ENCODE results near the gene BLOC1S4. TPM values are rescaled to one million over a fixed set of nuclear protein-coding genes. Genes with fewer than 3 reads are reported as not detected.

Gene BLOC1S4
- total and polyA plus RNA-seq, 2 experiments from 2014 or later, result 22.7 to 27.3 TPM

DNA sequence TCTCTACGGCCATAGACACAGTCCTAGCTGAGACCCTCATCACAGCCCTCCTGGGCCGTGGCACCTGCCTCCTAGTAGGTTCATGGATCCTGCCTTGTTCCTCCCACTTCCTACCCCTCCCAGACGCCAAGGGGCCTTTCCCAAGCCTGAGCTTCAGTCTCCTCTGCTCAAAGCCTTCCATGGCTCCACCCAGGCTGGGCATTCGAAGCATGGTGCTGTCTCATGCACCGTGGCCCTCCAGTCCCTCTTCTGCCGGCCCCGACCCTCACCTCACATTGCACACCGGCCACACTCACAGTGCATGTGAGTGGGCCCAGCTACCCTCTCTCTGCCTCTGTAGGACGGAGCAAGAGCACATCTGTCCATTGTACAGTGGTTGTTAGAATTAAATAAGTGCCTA lies 44.9 kb downstream of the BLOC1S4 start:
- no peak for TF ChIP-seq EZH2 (IDR thresholded peaks at IDR 0.05; ENCODE audit: insufficient read depth, poor library complexity, severe bottlenecking)
- TF ChIP-seq EZH2phosphoT487 (IDR thresholded peaks at IDR 0.05; ENCODE audit: insufficient read depth, low read depth), result no peak
- no peak for DNase-seq
- Histone ChIP-seq H3K36me3 (ENCODE audit: low read depth) (no peaks in the 10 kb centered on the region), H3F3A (ENCODE audit: insufficient read depth) (no peaks in the 10 kb centered on the region), H3K9me3 (ENCODE audit: low read depth) (no peaks in the 10 kb centered on the region), H2AFZ (no peak overlapping the region), H3K27ac (no peak overlapping the region), H3K9me2 (ENCODE audit: insufficient read depth) (no peaks in the 10 kb centered on the region), H3K27me3 (replicated peaks; ENCODE audit: insufficient read depth) (no peaks in the 10 kb centered on the region), H3K4me1 (ENCODE audit: insufficient read depth) (no peaks in the 10 kb centered on the region), H3K4me2 (ENCODE audit: unreplicated experiment) (no peak overlapping the region), H3K79me2 (ENCODE audit: insufficient read depth) (no peaks in the 10 kb centered on the region), H3K4me3 (no peak overlapping the region), H4K20me1 (ENCODE audit: insufficient read depth) (no peaks in the 10 kb centered on the region), H3K9ac (no peak overlapping the region)
- in situ Hi-C loops (cut with MboI), result no loop called here
- WGBS, 2 experiments (ENCODE audit: low coverage in 1 of 2, low lambda C conversion rate in 2 of 2, missing lambda C conversion rate in 2 of 2), result 94 to 95% methylated on average over 9 of the region's 9 CpGs

- H3K9me2 ChIP-seq (ENCODE audit: insufficient read depth), result no peaks in the 10 kb centered on the region
- no peaks in the 10 kb centered on the region for H3K79me2 ChIP-seq (ENCODE audit: insufficient read depth)
- no peaks in the 10 kb centered on the region for H3K27me3 ChIP-seq (replicated peaks; ENCODE audit: insufficient read depth)
- peak overlapping the region; percentile 21; the same call in 1 of the 2 replicates for H3K4me3 ChIP-seq
- 19 to 26% methylated on average over 30 to 35 of the region's 35 CpGs for WGBS, 2 experiments (ENCODE audit: low coverage in 1 of 2, low lambda C conversion rate in 2 of 2, missing lambda C conversion rate in 2 of 2)
- no peaks in the 10 kb centered on the region for H3F3A ChIP-seq (ENCODE audit: insufficient read depth)
- DNase-seq, result peak; percentile 45
- in situ Hi-C loops (cut with MboI), result no loop called here
- peak overlapping the region; percentile 38 for H2AFZ ChIP-seq
- H3K27ac ChIP-seq, result no peak overlapping the region
- H3K9ac ChIP-seq, result no peak overlapping the region
- no peak overlapping the region for H3K4me2 ChIP-seq (ENCODE audit: unreplicated experiment)
- no peak for TF ChIP-seq EZH2phosphoT487 (IDR thresholded peaks at IDR 0.05; ENCODE audit: insufficient read depth, low read depth)
- TF ChIP-seq EZH2 (IDR thresholded peaks at IDR 0.05; ENCODE audit: insufficient read depth, poor library complexity, severe bottlenecking), result no peak
- H3K9me3 ChIP-seq (ENCODE audit: low read depth), result no peaks in the 10 kb centered on the region
- H3K4me1 ChIP-seq (ENCODE audit: insufficient read depth), result no peaks in the 10 kb centered on the region
- H4K20me1 ChIP-seq (ENCODE audit: insufficient read depth), result no peaks in the 10 kb centered on the region
- H3K36me3 ChIP-seq (ENCODE audit: low read depth), result no peaks in the 10 kb centered on the region
Measured at GRCh38 chr4:6761649-6762615, 46.0 kb downstream of the BLOC1S4 start.

- no peaks in the 10 kb centered on the region for H3K27me3 ChIP-seq (replicated peaks; ENCODE audit: insufficient read depth)
- H3K9ac ChIP-seq, result no peak overlapping the region
- H3K4me2 ChIP-seq (ENCODE audit: unreplicated experiment), result no peak overlapping the region
- peak; percentile 19 for DNase-seq
- H3K27ac ChIP-seq, result no peak overlapping the region
- H3K79me2 ChIP-seq (ENCODE audit: insufficient read depth), result no peaks in the 10 kb centered on the region
- H2AFZ ChIP-seq, result no peak overlapping the region
- no peak for TF ChIP-seq EZH2 (IDR thresholded peaks at IDR 0.05; ENCODE audit: insufficient read depth, poor library complexity, severe bottlenecking)
- no peak for TF ChIP-seq EZH2phosphoT487 (IDR thresholded peaks at IDR 0.05; ENCODE audit: insufficient read depth, low read depth)
- 0 out of 2 replicates have a peak, but pooled peaks cover 1% of the 10 kb centered on the region for H3F3A ChIP-seq (ENCODE audit: insufficient read depth)
- no peaks in the 10 kb centered on the region for H4K20me1 ChIP-seq (ENCODE audit: insufficient read depth)
- in situ Hi-C loops (cut with MboI), result no loop called here
- WGBS, 2 experiments (ENCODE audit: low coverage in 1 of 2, low lambda C conversion rate in 2 of 2, missing lambda C conversion rate in 2 of 2), result 75 to 76% methylated on average over 16 of the region's 16 CpGs
- no peaks in the 10 kb centered on the region for H3K9me3 ChIP-seq (ENCODE audit: low read depth)
- H3K4me3 ChIP-seq, result no peak overlapping the region
- H3K9me2 ChIP-seq (ENCODE audit: insufficient read depth), result no peaks in the 10 kb centered on the region
- H3K4me1 ChIP-seq (ENCODE audit: insufficient read depth), result peaks cover 9% of the 10 kb centered on the region
- H3K36me3 ChIP-seq (ENCODE audit: low read depth), result no peaks in the 10 kb centered on the region
Measured at GRCh38 chr4:6763330-6763851, 47.4 kb downstream of the BLOC1S4 start.

GRCh38 chr4:6764976-6765620 lies 49.1 kb downstream of the BLOC1S4 start:
- H3K9ac ChIP-seq, result no peak overlapping the region
- H3K9me2 ChIP-seq (ENCODE audit: insufficient read depth), result no peaks in the 10 kb centered on the region
- peaks cover 12% of the 10 kb centered on the region for H3K4me1 ChIP-seq (ENCODE audit: insufficient read depth)
- no peak overlapping the region for H3K4me2 ChIP-seq (ENCODE audit: unreplicated experiment)
- no peak for DNase-seq
- 0 out of 2 replicates have a peak, but pooled peaks cover 6% of the 10 kb centered on the region for H3F3A ChIP-seq (ENCODE audit: insufficient read depth)
- no peak for TF ChIP-seq EZH2phosphoT487 (IDR thresholded peaks at IDR 0.05; ENCODE audit: insufficient read depth, low read depth)
- no peak for TF ChIP-seq EZH2 (IDR thresholded peaks at IDR 0.05; ENCODE audit: insufficient read depth, poor library complexity, severe bottlenecking)
- no peaks in the 10 kb centered on the region for H3K9me3 ChIP-seq (ENCODE audit: low read depth)
- H3K79me2 ChIP-seq (ENCODE audit: insufficient read depth), result no peaks in the 10 kb centered on the region
- in situ Hi-C loops (cut with MboI), result no loop called here
- H3K36me3 ChIP-seq (ENCODE audit: low read depth), result no peaks in the 10 kb centered on the region
- no peak overlapping the region for H2AFZ ChIP-seq
- H4K20me1 ChIP-seq (ENCODE audit: insufficient read depth), result no peaks in the 10 kb centered on the region
- no peaks in the 10 kb centered on the region for H3K27me3 ChIP-seq (replicated peaks; ENCODE audit: insufficient read depth)
- no peak overlapping the region for H3K27ac ChIP-seq
- WGBS, 2 experiments (ENCODE audit: low coverage in 1 of 2, low lambda C conversion rate in 2 of 2, missing lambda C conversion rate in 2 of 2), result 85% methylated on average over 11 of the region's 11 CpGs
- no peak overlapping the region for H3K4me3 ChIP-seq

Measured in GM23248 (cell line).